H1 (cell line): ENCODE data around the gene MECP2. TPM values are rescaled to one million over a fixed set of nuclear protein-coding genes. Genes with fewer than 3 reads are reported as not detected.

Source experiments
- CTCF ChIA-PET: fragments of 300-600 bp; sonication (Branson Sonifier 250); formaldehyde crosslinking; loops from one replicate; lab custom pipeline; 2021; ENCODE audit not compliant: partially characterized antibody; lab: Charles Lee
- POLR2A ChIA-PET: fragments of 300-600 bp; sonication (Branson Sonifier 250); formaldehyde crosslinking; loops from one replicate; lab custom pipeline; 2021; ENCODE audit warnings: inconsistent platforms; ENCODE audit not compliant: partially characterized antibody; lab: Charles Lee
- DNase-seq, 2 experiments: peaks; one replicate each; pipeline versions ENCODE4 v3.0.0 to v3.0.0-alpha.2; 2010 to 2022; ENCODE audit warnings: low spot score in 2 of 2, low read depth in 1 of 2, mixed read lengths in 1 of 2
- FAIRE-seq: peaks from 2 replicates; lab custom pipeline; 2011; peaks lifted over from hg19 to GRCh38; lab: Jason Lieb, UNC
- H2AFZ ChIP-seq: 2 replicates; pipeline ENCODE4 v1.8.1; 2012; ENCODE audit warnings: low read length, inconsistent platforms
- H2AK5ac ChIP-seq: 2 replicates; pipeline ENCODE4 v1.6.1; 2013; ENCODE audit warnings: low read depth, low read length
- H2BK120ac ChIP-seq: replicated peaks from 2 replicates; pipeline ENCODE3; 2013; ENCODE audit warnings: low read depth, low read length, inconsistent platforms
- H2BK12ac ChIP-seq: 2 replicates; pipeline ENCODE4 v1.6.1; 2013; ENCODE audit warnings: low read depth, low read length
- H2BK15ac ChIP-seq: 2 replicates; pipeline ENCODE4 v1.6.1; 2013; ENCODE audit warnings: low read length
- H2BK20ac ChIP-seq: 2 replicates; pipeline ENCODE4 v1.6.1; 2013; ENCODE audit warnings: low read length
- H2BK5ac ChIP-seq: 2 replicates; pipeline ENCODE4 v1.6.1; 2013; ENCODE audit warnings: low read depth, low read length
- H3K14ac ChIP-seq: 2 replicates; pipeline ENCODE4 v1.6.1; 2013; ENCODE audit warnings: inconsistent platforms; ENCODE audit not compliant: insufficient read length
- H3K18ac ChIP-seq: 2 replicates; pipeline ENCODE4 v1.6.1; 2013; ENCODE audit warnings: low read length; ENCODE audit errors: extremely low read depth
- H3K23ac ChIP-seq: 2 replicates; pipeline ENCODE4 v1.6.1; 2013; ENCODE audit warnings: inconsistent platforms; ENCODE audit not compliant: insufficient read length
- H3K23me2 ChIP-seq: 2 replicates; pipeline ENCODE4 v1.6.1; 2013; ENCODE audit warnings: low read depth, low read length
- H3K27ac ChIP-seq: 2 replicates; pipeline ENCODE4 v1.6.1; 2011; ENCODE audit warnings: low read depth, low read length, inconsistent platforms
- H3K27me3 ChIP-seq, 4 experiments: replicated peaks in 1 of 4; 1 replicate in 1 of 4; 2 replicates in 3 of 4; pipeline versions ENCODE4 v1.6.1 to v1.8.1; 2011 to 2013; ENCODE audit warnings: low read length in 3 of 4, mild to moderate bottlenecking in 3 of 4, inconsistent platforms in 2 of 4, mixed read lengths in 2 of 4, moderate library complexity in 1 of 4; ENCODE audit not compliant: control insufficient read depth in 3 of 4, insufficient read depth in 3 of 4; ENCODE audit errors: extremely low read depth in 1 of 4
- H3K36me3 ChIP-seq, 4 experiments: 2 replicates each; pipeline versions ENCODE4 v1.6.1 to v1.8.1; 2011 to 2013; ENCODE audit warnings: mild to moderate bottlenecking in 4 of 4, low read length in 3 of 4, moderate library complexity in 2 of 4, control low read depth in 1 of 4, inconsistent platforms in 1 of 4; ENCODE audit not compliant: insufficient read depth in 4 of 4, control insufficient read depth in 2 of 4
- H3K4ac ChIP-seq: replicated peaks from 2 replicates; pipeline ENCODE3; 2013; ENCODE audit warnings: low read length, low read depth, mixed read lengths, inconsistent platforms; ENCODE audit not compliant: insufficient read length
- H3K4me1 ChIP-seq, 4 experiments: replicated peaks in 1 of 4; 1 replicate in 1 of 4; 2 replicates in 3 of 4; pipeline versions ENCODE4 v1.6.1 to v1.8.1; 2011 to 2013; ENCODE audit warnings: low read length in 3 of 4, inconsistent platforms in 2 of 4, mixed read lengths in 1 of 4; ENCODE audit not compliant: insufficient read depth in 4 of 4, control insufficient read depth in 3 of 4
- H3K4me2 ChIP-seq, 2 experiments: 2 replicates each; pipeline versions ENCODE4 v1.6.1 to v1.8.1; 2011 to 2013; ENCODE audit warnings: low read depth in 2 of 2, low read length in 2 of 2, control low read depth in 1 of 2, inconsistent platforms in 1 of 2, mild to moderate bottlenecking in 1 of 2; ENCODE audit not compliant: insufficient read depth in 1 of 2
- H3K4me3 ChIP-seq, 4 experiments: fragments of 200-600, 300-600 bp in 1 of 4; sonication (generic), shearing (Covaris generic), sonication (Bioruptor Twin) in 1 of 4; 2 replicates each; pipeline versions ENCODE4 v1.5.1 to v1.8.1; 2011 to 2016; ENCODE audit warnings: low read length in 4 of 4, low read depth in 3 of 4, control low read depth in 2 of 4, inconsistent platforms in 2 of 4, mild to moderate bottlenecking in 2 of 4, mixed read lengths in 1 of 4, moderate library complexity in 1 of 4; ENCODE audit not compliant: insufficient read depth in 2 of 4; ENCODE audit errors: extremely low read depth in 1 of 4
- H3K56ac ChIP-seq: replicated peaks from 2 replicates; pipeline ENCODE3; 2013; ENCODE audit warnings: low read depth, mild to moderate bottlenecking, mixed read lengths, low read length, inconsistent platforms; ENCODE audit not compliant: insufficient read length
- H3K79me1 ChIP-seq: 2 replicates; pipeline ENCODE4 v1.6.1; 2013; ENCODE audit warnings: low read depth, low read length, control low read depth
- H3K79me2 ChIP-seq, 2 experiments: 2 replicates each; pipeline versions ENCODE4 v1.6.1 to v1.8.1; 2012 to 2013; ENCODE audit warnings: low read length in 2 of 2, mild to moderate bottlenecking in 2 of 2, inconsistent platforms in 1 of 2; ENCODE audit not compliant: insufficient read depth in 2 of 2, control insufficient read depth in 1 of 2
- H3K9ac ChIP-seq, 4 experiments: replicated peaks in 1 of 4; 1 replicate in 1 of 4; 2 replicates in 3 of 4; pipeline versions ENCODE4 v1.6.1 to v1.8.1; 2011 to 2013; ENCODE audit warnings: low read depth in 3 of 4, low read length in 3 of 4, control low read depth in 2 of 4, mild to moderate bottlenecking in 2 of 4, moderate library complexity in 2 of 4, inconsistent platforms in 1 of 4; ENCODE audit errors: extremely low read depth in 1 of 4
- H3K9me3 ChIP-seq, 2 experiments: 2 replicates each; pipeline versions ENCODE4 v1.6.1 to v1.8.1; 2012 to 2013; ENCODE audit warnings: mild to moderate bottlenecking in 2 of 2, moderate library complexity in 2 of 2, control low read depth in 1 of 2, inconsistent platforms in 1 of 2, low read depth in 1 of 2, low read length in 1 of 2, mixed read lengths in 1 of 2; ENCODE audit not compliant: insufficient read depth in 2 of 2
- H4K20me1 ChIP-seq, 2 experiments: replicated peaks in 1 of 2; 2 replicates each; pipeline versions ENCODE3 to v1.8.1; 2011 to 2013; ENCODE audit warnings: inconsistent platforms in 2 of 2, low read length in 2 of 2, mild to moderate bottlenecking in 1 of 2; ENCODE audit not compliant: insufficient read depth in 2 of 2, control insufficient read depth in 1 of 2
- H4K5ac ChIP-seq: 2 replicates; pipeline ENCODE4 v1.6.1; 2013; ENCODE audit warnings: low read length, low read depth, mixed read lengths, inconsistent platforms; ENCODE audit not compliant: insufficient read length
- H4K8ac ChIP-seq: 2 replicates; pipeline ENCODE4 v1.8.0; 2013; ENCODE audit warnings: mild to moderate bottlenecking, moderate library complexity, low read length, inconsistent platforms; ENCODE audit not compliant: insufficient read depth; ENCODE audit errors: extremely low read depth
- H4K91ac ChIP-seq: replicated peaks from 2 replicates; pipeline ENCODE3; 2013; ENCODE audit warnings: low read length, mixed read lengths, inconsistent platforms; ENCODE audit not compliant: insufficient read length
- CBX5 ChIP-seq: fragments of 300-800, 300-1000 bp; sonication (generic); IDR thresholded peaks from 2 replicates; pipeline ENCODE4 v1.7.1; 2016; ENCODE audit warnings: antibody characterized with exemption, low read length, low read depth
- CBX8 ChIP-seq: fragments of 300-800, 300-1000 bp; sonication (generic); IDR thresholded peaks from 2 replicates; pipeline ENCODE4 v1.7.1; 2016; ENCODE audit warnings: low read depth, low read length, borderline replicate concordance
- CREB1 ChIP-seq: IDR thresholded peaks from 2 replicates; pipeline ENCODE4 v1.6.1; 2012; ENCODE audit warnings: inconsistent platforms
- EP300 ChIP-seq, 2 experiments: IDR thresholded peaks; 1 replicate in 1 of 2; 2 replicates in 1 of 2; pipeline ENCODE4 v1.6.1; 2011 to 2012; ENCODE audit warnings: low read depth in 2 of 2, low read length in 2 of 2, mild to moderate bottlenecking in 2 of 2, borderline replicate concordance in 1 of 2, inconsistent platforms in 1 of 2, moderate library complexity in 1 of 2
- JUN ChIP-seq: IDR thresholded peaks from 2 replicates; pipeline ENCODE4 v1.6.1; 2011; ENCODE audit warnings: low read depth, mild to moderate bottlenecking, improper control_type of control experiment, low read length
- JUND ChIP-seq: IDR thresholded peaks from 2 replicates; pipeline ENCODE4 v1.6.1; 2011; ENCODE audit warnings: mild to moderate bottlenecking, improper control_type of control experiment, low read length
- SRF ChIP-seq: IDR thresholded peaks from 2 replicates; pipeline ENCODE4 v1.6.1; 2011; ENCODE audit warnings: mild to moderate bottlenecking, low read depth, low read length, moderate library complexity
- WGBS, 2 experiments: shearing (Covaris generic) in 1 of 2; methylation state at CpG; one replicate each; pipeline versions ENCODE4 v1.1.6 to v1.1.7; 2013 to 2015; ENCODE audit warnings: low lambda C conversion rate in 2 of 2, mixed read lengths in 2 of 2, inconsistent platforms in 1 of 2, low coverage in 1 of 2, missing lambda C conversion rate in 1 of 2; ENCODE audit not compliant: insufficient replicate concordance in 2 of 2, insufficient coverage in 1 of 2, insufficient read length in 1 of 2; ENCODE audit errors: extremely low coverage in 1 of 2, missing lambda C conversion rate in 1 of 2; 5-methylcytosine and 5-hydroxymethylcytosine counted together
- polyA plus RNA-seq, 7 experiments: library from polyadenylated mRNA; depleted of rRNA in 3 of 7; stranded (reverse) in 5 of 7; unstranded in 2 of 7; fragments of >200 nt in 5 of 7; fragments of 200-250 nt in 2 of 7; gene quantifications; 1 replicate in 5 of 7; 2 replicates in 1 of 7; 4 replicates in 1 of 7; pipeline versions ENCODE4 v1.2.1 to v1.2.3, GENCODE V29; 2011 to 2013; ENCODE audit warnings: missing spikeins in 2 of 7, mixed read lengths in 2 of 7
- total RNA-seq: library from RNA; stranded (reverse); fragmentation: NEBNext Ultra II Directional; extraction: Animal tissue kit (Norgen Biotek cat#: 25700); gene quantifications from 2 replicates; pipeline ENCODE4 v1.2.1, GENCODE V29; 2021

MECP2 gene
- total and polyA plus RNA-seq, 2 of the 8 experiments (the other 6 are each of a cell fraction or from before 2014, with no cell fraction given), result 5.0 to 32.4 TPM

- no peak overlapping the region for H3K4me3 ChIP-seq
- no peaks in the 10 kb centered on the region for H3K9me3 ChIP-seq
- no peak overlapping the region for H2AK5ac ChIP-seq
- no peak overlapping the region for H3K4me2 ChIP-seq
- H2BK15ac ChIP-seq, result no peak overlapping the region
- TF ChIP-seq JUN, result no peak
- TF ChIP-seq SRF, result no peak
- no peak for TF ChIP-seq CBX5
- TF ChIP-seq JUND, result no peak
- no peak for TF ChIP-seq EP300 (IDR thresholded peaks at IDR 0.05; ENCODE audit: borderline replicate concordance in 1 of 2, low read depth in 2 of 2, low read length in 2 of 2)
- no peak for TF ChIP-seq CREB1
- TF ChIP-seq CBX8, result no peak
- TF ChIP-seq, all 59 proteins: peak for 0
- Histone ChIP-seq H4K8ac (no peak overlapping the region; the same call in 1 of the 2 replicates), H3K79me2 (no peaks in the 10 kb centered on the region), H3K79me1 (no peaks in the 10 kb centered on the region), H3K36me3 (peaks cover 2 to 11% (median 7%) of the 10 kb centered on the region in 4 experiments; a peak in 3 of 8 replicates), H3K4ac (no peak overlapping the region), H2BK12ac (no peak overlapping the region), H2BK120ac (no peak overlapping the region), H3K27me3 (no peaks in the 10 kb centered on the region), H3K27ac (no peak overlapping the region), H4K5ac (no peak overlapping the region), H2BK20ac (no peak overlapping the region), H4K91ac (no peak overlapping the region), H4K20me1 (no peaks in the 10 kb centered on the region), H3K23me2 (no peaks in the 10 kb centered on the region; the same call in 1 of the 2 replicates), H2BK5ac (no peak overlapping the region), H3K23ac (no peak overlapping the region), H3K4me1 (peaks cover 0 to 7% (median 3%) of the 10 kb centered on the region in 4 experiments; a peak in 4 of 7 replicates), H3K56ac (no peak overlapping the region), H3K18ac (no peak overlapping the region), H3K14ac (no peak overlapping the region), H3K9ac (no peak overlapping the region), H2AFZ (no peak overlapping the region)
- DNase-seq (no peak), FAIRE-seq (no peak)
- ChIA-PET POLR2A (interaction anchor here (0.8 to 2.9 kb wide), 6 partner anchors 12 to 57 kb away, joined by 3 to 15 read pairs (median 5); partner anchors contain the start of genes HCFC1 and TMEM187), CTCF (interaction anchor here (1.0 to 4.1 kb wide), 14 partner anchors 12 to 227 kb away, joined by 3 to 29 read pairs (median 5); partner anchors contain the start of genes HCFC1 and TMEM187)
- WGBS, 2 experiments, result 89% methylated on average over 21 of the region's 24 CpGs; no CpG with 5 or more reads in 1 of the 2 experiments
Measured at GRCh38 chrX:154014429-154015380, 82.8 kb downstream of the MECP2 start.
